ENCODE data around the gene ATAD3B. TPM values are rescaled to one million over a fixed set of nuclear protein-coding genes. Genes with fewer than 3 reads are reported as not detected.
"Not testable (repeated sequence)": the region's sequence is repeated elsewhere in the genome, so short reads cannot be mapped to it uniquely, and the experiment has no call there.

Gene ATAD3B
- total and polyA plus RNA-seq, 5 donors: 5.6 to 11.4 (median 8.3) TPM

GRCh38 chr1:1468196-1468985 lies 3.2 kb upstream of the ATAD3B start:
- 84% methylated on average over 39 of the region's 44 CpGs for WGBS
- H3K9me3 ChIP-seq (ENCODE audit: control insufficient read depth, low read length); H3K4me3 ChIP-seq (ENCODE audit: low read length); H3K4me1 ChIP-seq (ENCODE audit: control insufficient read depth, insufficient read depth, low read length); intact Hi-C loops (cut with DNase I); H3K27ac ChIP-seq (ENCODE audit: low read length); H3K27me3 ChIP-seq (ENCODE audit: control insufficient read depth, insufficient read depth); ATAC-seq: not testable (repeated sequence)
- peak in 2 of 3 donors; percentile 37 to 51 for DNase-seq

- intact Hi-C loops (cut with DNase I): no loop called here
Observed at GRCh38 chr1:1470626-1471388, 758 bp upstream of the ATAD3B start.

GRCh38 chr1:1472053-1472876 lies 700 bp downstream of the ATAD3B start:
- H3K9me3 ChIP-seq (ENCODE audit: control insufficient read depth, low read length); H3K27ac ChIP-seq (ENCODE audit: low read length); H3K27me3 ChIP-seq (ENCODE audit: control insufficient read depth, insufficient read depth); intact Hi-C loops (cut with DNase I); H3K4me1 ChIP-seq (ENCODE audit: control insufficient read depth, insufficient read depth, low read length): not testable (repeated sequence)
- WGBS: 4% methylated on average over 48 of the region's 65 CpGs
- peak overlapping the region; percentile 93 for H3K4me3 ChIP-seq (ENCODE audit: low read length)
- peak in 1 of 3 donors; percentile 40 for DNase-seq
- ATAC-seq: peak in 1 of 2 donors; percentile 10

More at GRCh38 chr1:1470626-1471388, 758 bp upstream of the ATAD3B start:
- H3K27me3 ChIP-seq (ENCODE audit: control insufficient read depth, insufficient read depth): no peaks in the 10 kb centered on the region
- DNase-seq (peak in 1 of 3 donors; percentile 38), ATAC-seq (no peak)
- H3K27ac ChIP-seq (ENCODE audit: low read length): no peak overlapping the region
- peaks cover 3% of the 10 kb centered on the region for H3K4me1 ChIP-seq (ENCODE audit: control insufficient read depth, insufficient read depth, low read length)
- H3K9me3 ChIP-seq (ENCODE audit: control insufficient read depth, low read length): no peaks in the 10 kb centered on the region
- H3K4me3 ChIP-seq (ENCODE audit: low read length): peak overlapping the region; percentile 93
- WGBS: 17% methylated on average over 16 of the region's 16 CpGs

- H3K27ac ChIP-seq (ENCODE audit: low read length); H3K27me3 ChIP-seq (ENCODE audit: control insufficient read depth, insufficient read depth); H3K4me3 ChIP-seq (ENCODE audit: low read length); H3K9me3 ChIP-seq (ENCODE audit: control insufficient read depth, low read length); H3K4me1 ChIP-seq (ENCODE audit: control insufficient read depth, insufficient read depth, low read length); ATAC-seq; intact Hi-C loops (cut with DNase I); DNase-seq: not testable (repeated sequence)
- WGBS: 74% methylated on average over 15 of the region's 17 CpGs
Observed at GRCh38 chr1:1476011-1476410, 4.4 kb downstream of the ATAD3B start.

GRCh38 chr1:1477206-1477605 lies 5.6 kb downstream of the ATAD3B start:
- intact Hi-C loops (cut with DNase I): no loop called here
- ATAC-seq: no peak
- 94% methylated on average over 22 of the region's 22 CpGs for WGBS
- no peak overlapping the region for H3K27ac ChIP-seq (ENCODE audit: low read length)
- H3K9me3 ChIP-seq (ENCODE audit: control insufficient read depth, low read length): no peaks in the 10 kb centered on the region
- H3K4me3 ChIP-seq (ENCODE audit: low read length): no peak overlapping the region
- no peaks in the 10 kb centered on the region for H3K27me3 ChIP-seq (ENCODE audit: control insufficient read depth, insufficient read depth)
- H3K4me1 ChIP-seq (ENCODE audit: control insufficient read depth, insufficient read depth, low read length): no peaks in the 10 kb centered on the region
- DNase-seq: no peak

- H3K27me3 ChIP-seq (ENCODE audit: control insufficient read depth, insufficient read depth): no peaks in the 10 kb centered on the region
- ATAC-seq (no peak), DNase-seq (no peak)
- H3K27ac ChIP-seq (ENCODE audit: low read length): no peak overlapping the region
- intact Hi-C loops (cut with DNase I): no loop called here
- no peaks in the 10 kb centered on the region for H3K9me3 ChIP-seq (ENCODE audit: control insufficient read depth, low read length)
- no peaks in the 10 kb centered on the region for H3K4me1 ChIP-seq (ENCODE audit: control insufficient read depth, insufficient read depth, low read length)
- 93% methylated on average over 42 of the region's 42 CpGs for WGBS
- no peak overlapping the region for H3K4me3 ChIP-seq (ENCODE audit: low read length)
Observed at GRCh38 chr1:1479547-1480487, 8.3 kb downstream of the ATAD3B start.

- WGBS: 95% methylated on average over 16 of the region's 16 CpGs
- H3K27me3 ChIP-seq (ENCODE audit: control insufficient read depth, insufficient read depth); H3K4me3 ChIP-seq (ENCODE audit: low read length); H3K27ac ChIP-seq (ENCODE audit: low read length); intact Hi-C loops (cut with DNase I); ATAC-seq; DNase-seq; H3K9me3 ChIP-seq (ENCODE audit: control insufficient read depth, low read length); H3K4me1 ChIP-seq (ENCODE audit: control insufficient read depth, insufficient read depth, low read length): not testable (repeated sequence)
Observed at GRCh38 chr1:1480488-1480867, 8.9 kb downstream of the ATAD3B start.

GRCh38 chr1:1481811-1482210 lies 10.2 kb downstream of the ATAD3B start:
- H3K9me3 ChIP-seq (ENCODE audit: control insufficient read depth, low read length); intact Hi-C loops (cut with DNase I); H3K27me3 ChIP-seq (ENCODE audit: control insufficient read depth, insufficient read depth); DNase-seq; H3K4me3 ChIP-seq (ENCODE audit: low read length); ATAC-seq; H3K4me1 ChIP-seq (ENCODE audit: control insufficient read depth, insufficient read depth, low read length); H3K27ac ChIP-seq (ENCODE audit: low read length): not testable (repeated sequence)
- WGBS: 98% methylated on average over 30 of the region's 30 CpGs

- Histone ChIP-seq H3K4me1 (ENCODE audit: control insufficient read depth, insufficient read depth, low read length) (no peaks in the 10 kb centered on the region), H3K4me3 (ENCODE audit: low read length) (no peak overlapping the region), H3K27ac (ENCODE audit: low read length) (no peak overlapping the region), H3K9me3 (ENCODE audit: control insufficient read depth, low read length) (no peaks in the 10 kb centered on the region), H3K27me3 (ENCODE audit: control insufficient read depth, insufficient read depth) (no peaks in the 10 kb centered on the region)
- DNase-seq (peak in 1 of 3 donors; percentile 13), ATAC-seq (no peak)
- WGBS: 96% methylated on average over 14 of the region's 14 CpGs
- intact Hi-C loops (cut with DNase I): no loop called here
Observed at GRCh38 chr1:1482856-1483255, 11.3 kb downstream of the ATAD3B start.

- intact Hi-C loops (cut with DNase I): no loop called here
- 96% methylated on average over 16 of the region's 16 CpGs for WGBS
Observed at GRCh38 chr1:1483714-1484113, 12.1 kb downstream of the ATAD3B start.

More at GRCh38 chr1:1483714-1484113, 12.1 kb downstream of the ATAD3B start:
- peak in 1 of 3 donors; percentile 11 for DNase-seq
- no peak overlapping the region for H3K27ac ChIP-seq (ENCODE audit: low read length)
- H3K9me3 ChIP-seq (ENCODE audit: control insufficient read depth, low read length): no peaks in the 10 kb centered on the region
- no peak overlapping the region for H3K4me3 ChIP-seq (ENCODE audit: low read length)
- no peak for ATAC-seq
- H3K4me1 ChIP-seq (ENCODE audit: control insufficient read depth, insufficient read depth, low read length): no peaks in the 10 kb centered on the region
- no peaks in the 10 kb centered on the region for H3K27me3 ChIP-seq (ENCODE audit: control insufficient read depth, insufficient read depth)

Measured in right cardiac atrium (tissue), 5 donors.